Psoas muscle (tissue), 8 donors: ENCODE data around the gene PATZ1. TPM values are rescaled to one million over a fixed set of nuclear protein-coding genes. Genes with fewer than 3 reads are reported as not detected.

Experiments used
- ATAC-seq, 4 donors: fragments of 200-7000 bp; cut with Tn5 transposase; one replicate each; pipeline ENCODE4 v1.9.1; 2020; ENCODE audit warnings: moderate library complexity in 3 of 4, mild to moderate bottlenecking in 2 of 4
- DNase-seq, 2 donors: peaks; one replicate each; pipeline ENCODE4 v3.0.0-alpha.2; 2020
- H3K27ac ChIP-seq: fragments of 200-600 bp; one replicate; pipeline ENCODE4 v1.8.0; 2022
- H3K27me3 ChIP-seq, 3 donors: fragments of 200-600 bp in 1 of 3; one replicate each; pipeline versions ENCODE4 v1.6.1 to v1.8.0; 2013 to 2022; ENCODE audit warnings: low read length in 2 of 3, mild to moderate bottlenecking in 2 of 3, moderate library complexity in 1 of 3; ENCODE audit not compliant: insufficient read depth in 3 of 3
- H3K36me3 ChIP-seq, 2 donors: fragments of 200-600 bp in 1 of 2; one replicate each; pipeline versions ENCODE4 v1.6.1 to v1.8.0; 2013 to 2022; ENCODE audit warnings: low read depth in 1 of 2, mild to moderate bottlenecking in 1 of 2, moderate library complexity in 1 of 2; ENCODE audit not compliant: insufficient read depth in 1 of 2
- H3K4me1 ChIP-seq: fragments of 200-600 bp; one replicate; pipeline ENCODE4 v1.8.0; 2022
- H3K4me3 ChIP-seq: fragments of 200-600 bp; one replicate; pipeline ENCODE4 v1.8.0; 2022; ENCODE audit warnings: mild to moderate bottlenecking
- H3K9me3 ChIP-seq: fragments of 200-600 bp; one replicate; pipeline ENCODE4 v1.8.0; 2022
- WGBS, 3 donors: extraction: QIAGEN DNeasy Blood & Tissue Kit; methylation state at CpG; one replicate each; pipeline versions ENCODE4 v1.1.6 to v1.1.7; 2013; 5-methylcytosine and 5-hydroxymethylcytosine counted together
- intact Hi-C, 2 donors: fragments of 100-400 bp; cut with DNase I; formaldehyde crosslinking; loops; one replicate each; pipeline versions ENCODE4 v1.11.0 to v1.14.2; 2022
- polyA plus RNA-seq, 3 donors: library from polyadenylated mRNA; stranded (reverse); fragments of 200-250 nt; gene quantifications; one replicate each; pipeline ENCODE4 v1.2.3, GENCODE V29; 2013
- total RNA-seq, 4 donors: library from RNA; stranded (reverse); fragmentation: NEBNext Ultra II Directional in 2 of 4; extraction: Animal tissue kit (Norgen Biotek cat#: 25700) in 2 of 4; gene quantifications; one replicate each; pipeline versions ENCODE4 v1.2.1 to v1.2.4, GENCODE V29; 2021 to 2023
- TF ChIP-seq, protein P1 (sequence below): fragments of 200-600 bp; IDR thresholded peaks from one replicate; pipeline ENCODE4 v1.8.0; 2022; ENCODE audit warnings: antibody characterized with exemption
- donor health status: healthy with polysubstance abuse.
- donor health status: DM: no; HTN: no; CAD: no; lungs with moderate emphysema.
- donor health status: Bipolar disorder and iron deficiency.
- donor health status: healthy.
- donor health status: DM: yes; HTN: yes; CAD: no.
- donor health status: DM: no; HTN: no; CAD: no.
- donor health status: DM: no; HTN: no; CAD: no.
- donor health status: DM: yes; HTN: yes; CAD: no.

The PATZ1 gene
- total and polyA plus RNA-seq, 7 donors: 5.2 to 14.2 (median 9.2) TPM

DNA sequence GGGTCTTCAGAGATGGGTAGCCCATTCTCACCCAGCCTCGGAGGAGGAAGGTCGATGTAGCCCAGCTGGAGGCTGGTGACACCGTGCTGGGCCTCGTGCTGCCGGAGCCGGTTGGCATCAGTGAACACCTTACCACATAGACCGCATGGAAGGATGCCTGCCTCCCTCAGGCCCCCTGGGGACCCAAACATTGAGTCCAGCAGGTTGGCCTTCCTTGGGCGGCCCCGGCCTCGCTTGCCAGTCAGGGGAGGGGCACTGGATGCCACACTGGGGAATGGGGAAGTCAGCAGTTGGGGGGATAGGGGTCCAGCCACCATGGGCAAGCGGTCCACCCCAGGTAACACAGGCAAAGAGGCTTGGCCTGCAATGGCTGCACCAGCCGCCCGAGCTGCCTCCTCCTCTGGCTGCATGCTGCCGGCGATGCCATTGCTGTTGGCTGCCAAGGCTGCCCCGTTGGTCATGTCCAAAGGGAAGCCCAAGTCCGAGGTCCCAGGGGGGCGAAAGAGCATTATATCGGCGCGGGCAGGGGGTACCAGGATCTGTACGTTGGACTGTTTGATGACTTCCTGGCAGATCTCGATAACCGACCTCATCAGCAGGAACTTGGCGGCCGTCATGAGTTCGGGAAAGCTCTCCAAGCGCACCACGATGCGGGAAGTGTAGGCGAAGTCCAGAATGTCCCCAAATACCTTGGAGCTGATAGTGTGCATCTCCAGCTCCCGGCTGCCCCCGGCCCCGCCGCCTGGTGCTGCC lies 1.4 kb downstream of the PATZ1 start:
- H3K27ac ChIP-seq: peak overlapping the region; percentile 42

DNA sequence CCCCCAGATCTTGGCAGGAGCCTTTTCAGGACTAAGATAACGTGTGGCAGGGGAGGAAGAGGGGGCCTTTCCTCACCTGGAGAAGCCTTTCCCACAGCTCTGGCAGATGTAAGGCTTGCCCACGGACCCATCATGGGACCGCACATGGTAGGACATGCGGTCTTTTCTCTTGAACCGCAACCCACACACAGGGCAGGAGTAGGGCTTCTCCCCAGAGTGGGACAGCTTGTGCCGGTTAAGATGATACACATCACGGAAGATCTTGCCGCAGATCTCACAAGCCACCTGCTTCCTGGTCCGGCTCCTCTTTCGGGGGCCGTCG lies 1.9 kb downstream of the PATZ1 start:
- DNase-seq (no peak), ATAC-seq (no peak)
- WGBS, 3 donors: 74 to 80% (median 78%) methylated on average over 12 of the region's 12 CpGs
- TF ChIP-seq, protein P1, sequence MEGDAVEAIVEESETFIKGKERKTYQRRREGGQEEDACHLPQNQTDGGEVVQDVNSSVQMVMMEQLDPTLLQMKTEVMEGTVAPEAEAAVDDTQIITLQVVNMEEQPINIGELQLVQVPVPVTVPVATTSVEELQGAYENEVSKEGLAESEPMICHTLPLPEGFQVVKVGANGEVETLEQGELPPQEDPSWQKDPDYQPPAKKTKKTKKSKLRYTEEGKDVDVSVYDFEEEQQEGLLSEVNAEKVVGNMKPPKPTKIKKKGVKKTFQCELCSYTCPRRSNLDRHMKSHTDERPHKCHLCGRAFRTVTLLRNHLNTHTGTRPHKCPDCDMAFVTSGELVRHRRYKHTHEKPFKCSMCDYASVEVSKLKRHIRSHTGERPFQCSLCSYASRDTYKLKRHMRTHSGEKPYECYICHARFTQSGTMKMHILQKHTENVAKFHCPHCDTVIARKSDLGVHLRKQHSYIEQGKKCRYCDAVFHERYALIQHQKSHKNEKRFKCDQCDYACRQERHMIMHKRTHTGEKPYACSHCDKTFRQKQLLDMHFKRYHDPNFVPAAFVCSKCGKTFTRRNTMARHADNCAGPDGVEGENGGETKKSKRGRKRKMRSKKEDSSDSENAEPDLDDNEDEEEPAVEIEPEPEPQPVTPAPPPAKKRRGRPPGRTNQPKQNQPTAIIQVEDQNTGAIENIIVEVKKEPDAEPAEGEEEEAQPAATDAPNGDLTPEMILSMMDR: no peak
- peaks cover 0 to 36% of the 10 kb centered on the region in 2 donors for H3K36me3 ChIP-seq
- peaks cover 24% of the 10 kb centered on the region for H3K4me1 ChIP-seq
- H3K4me3 ChIP-seq: peak overlapping the region; percentile 81
- H3K9me3 ChIP-seq: no peaks in the 10 kb centered on the region
- no peaks in the 10 kb centered on the region for H3K27me3 ChIP-seq
- peak overlapping the region; percentile 42 for H3K27ac ChIP-seq
- intact Hi-C loops: loop anchor here (5.0 to 10.0 kb wide), 2 partner anchors 52 to 141 kb away; partner anchors contain the start of genes EIF4ENIF1 (in 1 of the 2) and PIK3IP1 (in 1 of the 2)

More for the DNA sequence above, 1.4 kb downstream of the PATZ1 start:
- peaks cover 0 to 32% of the 10 kb centered on the region in 2 donors for H3K36me3 ChIP-seq
- peak in 3 of 4 donors; percentile 1 to 2 (median 1) for ATAC-seq
- DNase-seq: peak; percentile 39 to 68
- peaks cover 24% of the 10 kb centered on the region for H3K4me1 ChIP-seq
- 40 to 48% (median 44%) methylated on average over 34 to 35 of the region's 35 CpGs for whole genome bisulfite sequencing, 3 donors
- intact Hi-C loops: loop anchor here (5.0 to 10.0 kb wide), 3 partner anchors 52 to 288 kb away; partner anchors contain the start of genes EIF4ENIF1 (in 1 of the 2) and PIK3IP1 (in 1 of the 2)
- H3K4me3 ChIP-seq: peak overlapping the region; percentile 81
- no peaks in the 10 kb centered on the region for H3K9me3 ChIP-seq
- TF ChIP-seq, protein P1: no peak
- no peaks in the 10 kb centered on the region for H3K27me3 ChIP-seq

DNA sequence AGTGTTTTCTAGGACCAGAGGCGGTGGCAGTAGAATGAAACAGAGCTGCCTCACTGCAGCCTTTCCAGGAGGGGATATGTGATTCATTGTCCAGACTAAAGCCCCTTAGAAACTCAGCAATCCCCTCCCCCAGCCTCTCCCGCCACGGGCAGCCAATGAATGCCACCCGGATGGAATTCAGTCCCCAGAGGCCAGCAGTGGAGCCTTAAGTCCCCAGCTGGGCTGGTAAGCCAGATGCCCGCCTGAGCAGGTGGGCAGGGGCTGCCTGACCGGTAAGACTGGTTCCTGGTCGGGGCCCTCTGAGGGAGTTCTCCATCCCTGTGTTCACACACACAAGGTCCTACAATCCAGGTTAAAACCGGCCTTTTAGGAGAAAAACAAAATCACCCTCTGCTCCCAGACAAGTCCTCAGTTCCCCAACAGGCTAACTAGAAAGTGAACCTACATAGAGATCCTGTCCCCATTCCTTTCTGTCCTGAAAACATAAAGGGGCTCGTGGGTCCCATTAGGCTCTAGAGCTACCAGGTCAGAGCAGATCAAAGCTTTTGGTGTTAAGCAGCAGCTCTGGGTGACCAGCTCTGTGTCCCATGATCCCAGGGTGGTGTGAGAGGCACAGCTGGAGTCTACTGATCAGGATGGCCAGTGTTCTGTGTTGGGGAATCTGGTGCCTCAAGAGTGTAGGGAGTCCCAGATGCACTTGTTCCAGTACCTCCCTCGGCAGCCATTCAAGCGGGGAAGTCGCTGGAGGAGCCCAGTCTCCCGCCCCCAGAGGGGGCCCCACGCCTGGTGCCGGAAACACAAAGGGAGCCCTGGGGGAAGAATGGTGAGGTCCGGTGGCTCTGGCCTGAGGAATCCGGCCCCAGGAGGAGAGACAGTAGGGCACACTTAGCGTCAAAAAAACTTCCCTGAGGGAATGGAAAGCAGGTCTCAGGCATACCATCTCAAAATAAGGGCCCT lies 2.6 kb downstream of the PATZ1 start:
- no peaks in the 10 kb centered on the region for H3K27me3 ChIP-seq
- ATAC-seq: no peak
- WGBS, 3 donors: 26 to 30% (median 29%) methylated on average over 18 of the region's 18 CpGs
- peaks cover 24% of the 10 kb centered on the region for H3K4me1 ChIP-seq
- DNase-seq: no peak
- TF ChIP-seq, protein P1: no peak
- peak overlapping the region; percentile 42 for H3K27ac ChIP-seq
- intact Hi-C loops: loop anchor here (5.0 to 10.0 kb wide), 2 partner anchors 51 to 141 kb away; partner anchors contain the start of genes EIF4ENIF1 (in 1 of the 2) and PIK3IP1 (in 1 of the 2)
- H3K36me3 ChIP-seq: peaks cover 0 to 43% of the 10 kb centered on the region in 2 donors
- peak overlapping the region; percentile 81 for H3K4me3 ChIP-seq
- no peaks in the 10 kb centered on the region for H3K9me3 ChIP-seq

DNA sequence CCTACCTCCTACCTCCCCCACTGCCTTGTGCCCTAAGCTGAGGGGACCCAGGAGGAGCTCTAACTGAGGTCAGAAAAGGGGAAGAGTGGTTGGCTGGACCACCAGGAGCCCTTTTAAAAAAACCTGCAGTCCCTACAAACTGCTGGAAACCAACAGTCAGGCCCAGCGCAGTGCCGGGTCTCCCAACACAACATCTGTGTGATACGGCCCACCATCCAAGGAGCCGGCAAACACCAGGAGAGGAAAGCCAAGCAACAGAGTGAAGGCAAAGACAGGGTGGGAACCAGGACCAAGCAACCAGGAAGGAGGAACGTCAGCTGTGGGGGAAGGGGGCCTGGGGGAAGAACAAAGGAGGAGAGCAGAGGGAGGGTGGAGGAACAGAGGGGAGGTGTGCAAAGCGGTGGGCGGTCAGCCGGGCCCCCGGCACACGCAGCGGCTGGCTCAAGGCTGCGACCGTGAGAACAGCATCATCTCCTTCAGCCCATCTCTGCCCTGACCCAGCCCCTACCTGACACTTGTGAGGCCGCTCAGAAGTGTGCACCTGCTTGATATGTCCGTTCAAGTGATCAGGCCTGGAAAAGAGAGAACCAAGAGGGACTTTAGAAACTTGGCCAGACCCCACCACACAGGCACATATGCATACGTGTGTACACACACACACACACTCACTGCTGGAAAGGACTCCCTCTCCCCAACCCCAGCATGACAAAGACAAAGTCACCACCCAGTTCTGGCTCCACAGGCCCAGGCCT lies 3.6 kb downstream of the PATZ1 start:
- intact Hi-C loops: loop anchor here (5.0 to 10.0 kb wide), 2 partner anchors 50 to 142 kb away; partner anchors contain the start of genes EIF4ENIF1 (in 1 of the 2) and PIK3IP1 (in 1 of the 2)
- no peak for ATAC-seq
- Histone ChIP-seq H3K27me3 (no peaks in the 10 kb centered on the region), H3K27ac (peak overlapping the region; percentile 15), H3K9me3 (no peaks in the 10 kb centered on the region), H3K4me1 (peaks cover 24% of the 10 kb centered on the region), H3K36me3 (peaks cover 0 to 52% of the 10 kb centered on the region in 2 donors), H3K4me3 (no peak overlapping the region)
- no peak for DNase-seq
- TF ChIP-seq, protein P1: no peak
- WGBS, 3 donors: 54 to 60% (median 56%) methylated on average over 16 of the region's 16 CpGs
